Stomach (tissue), 9 donors: Measurements from ENCODE around the gene CYSTM1. TPM values are rescaled to one million over a fixed set of nuclear protein-coding genes. Genes with fewer than 3 reads are reported as not detected.

Experiments
- DNase-seq, 2 donors: peaks; one replicate each; pipeline versions ENCODE4 v3.0.0 to v3.0.0-alpha.2; 2013 to 2019
- H3K27ac ChIP-seq, 5 donors: fragments of 200-600 bp in 4 of 5; sonication (generic) in 4 of 5; one replicate each; pipeline ENCODE4 v1.5.1; 2013 to 2019; ENCODE audit warnings: mild to moderate bottlenecking in 1 of 5, moderate library complexity in 1 of 5
- H3K27me3 ChIP-seq, 3 donors: fragments of 200-600 bp; sonication (generic); one replicate each; pipeline ENCODE4 v1.5.1; 2017 to 2019; ENCODE audit warnings: mixed run types in 1 of 3
- H3K36me3 ChIP-seq, 4 donors: fragments of 200-600 bp; sonication (generic); 1 replicate in 3 of 4; 2 replicates in 1 of 4; pipeline ENCODE4 v1.5.1; 2016 to 2019
- H3K4me1 ChIP-seq, 4 donors: fragments of 200-600 bp; sonication (generic); one replicate each; pipeline ENCODE4 v1.5.1; 2016 to 2019
- H3K4me3 ChIP-seq, 4 donors: fragments of 200-600 bp; sonication (generic) in 3 of 4; one replicate each; pipeline ENCODE4 v1.5.1; 2016 to 2019; ENCODE audit warnings: mild to moderate bottlenecking in 1 of 4
- H3K9me3 ChIP-seq, 4 donors: fragments of 200-600 bp; sonication (generic); one replicate each; pipeline ENCODE4 v1.5.1; 2016 to 2019
- CTCF ChIP-seq, 7 experiments: fragments of 450-650 bp in 4 of 7; fragments of 200-600 bp in 3 of 7; sonication (generic) in 3 of 7; IDR thresholded peaks; one replicate each; pipeline ENCODE4 v1.5.1; 2016 to 2019; ENCODE audit warnings: antibody characterized with exemption in 7 of 7, control low read depth in 2 of 7, mild to moderate bottlenecking in 1 of 7
- EP300 ChIP-seq: sonication (generic); formaldehyde crosslinking; IDR thresholded peaks from one replicate; pipeline ENCODE4 v1.6.1; 2017; ENCODE audit warnings: antibody characterized with exemption
- POLR2A ChIP-seq, 4 donors: fragments of 450-650 bp; IDR thresholded peaks; one replicate each; pipeline ENCODE4 v1.6.1; 2016; ENCODE audit warnings: antibody characterized with exemption in 4 of 4, control low read depth in 2 of 4, mild to moderate bottlenecking in 1 of 4, moderate library complexity in 1 of 4
- POLR2AphosphoS5 ChIP-seq, 3 donors: sonication (generic); formaldehyde crosslinking; IDR thresholded peaks; one replicate each; pipeline ENCODE4 v1.6.1; 2016; ENCODE audit warnings: antibody characterized with exemption in 3 of 3
- WGBS, 5 donors: extraction: QIAGEN DNeasy Blood & Tissue Kit in 3 of 5; methylation state at CpG; one replicate each; pipeline versions ENCODE4 v1.1.5 to v1.1.7; 2013 to 2018; 5-methylcytosine and 5-hydroxymethylcytosine counted together
- intact Hi-C: fragments of 100-400 bp; cut with DNase I; formaldehyde crosslinking; loops from one replicate; pipeline ENCODE4 v1.15.1; 2023; ENCODE audit warnings: low total_unique reads
- polyA plus RNA-seq, 3 donors: library from polyadenylated mRNA; stranded (reverse); fragments of 200-250 nt; gene quantifications; one replicate each; pipeline ENCODE4 v1.2.3, GENCODE V29; 2013
- total RNA-seq, 5 donors: library from RNA; depleted of rRNA; stranded (reverse); fragments of >200 nt; gene quantifications; one replicate each; pipeline versions ENCODE4 v1.1.0 to v1.2.3, GENCODE V29; 2014 to 2016
- donor health status: healthy with polysubstance abuse.
- donor health status: Bipolar disorder and iron deficiency.
- donor health status: healthy.

The CYSTM1 gene
- total and polyA plus RNA-seq, 8 donors: 23.2 to 3,028 (median 321) TPM

- H3K36me3 ChIP-seq: peaks cover 6 to 38% (median 23%) of the 10 kb centered on the region in 4 donors
- intact Hi-C loops: loop anchor here (10.0 kb wide), 1 partner anchor 55 kb away; no protein-coding TSS in a partner anchor
- H3K27ac ChIP-seq: peak overlapping the region; percentile 65 to 82 (median 79)
- no peak overlapping the region for H3K4me3 ChIP-seq
- peaks cover 84 to 100% (median 93%) of the 10 kb centered on the region in 4 donors for H3K4me1 ChIP-seq
- no peak for DNase-seq
- no peaks in the 10 kb centered on the region for H3K27me3 ChIP-seq
- no peaks in the 10 kb centered on the region for H3K9me3 ChIP-seq
- 59 to 79% (median 62%) methylated on average over 3 to 5 of the region's 5 CpGs for WGBS, 5 donors
- TF ChIP-seq CTCF (IDR thresholded peaks at IDR 0.05) (no peak), EP300 (no peak), POLR2AphosphoS5 (IDR thresholded peaks at IDR 0.05) (no peak), POLR2A (IDR thresholded peaks at IDR 0.05) (no peak)
These were observed 64.5 kb downstream of the CYSTM1 start for GRCh38 chr5:140239461-140239860.

GRCh38 chr5:140239939-140240700 is 65.1 kb downstream of the CYSTM1 start:
- intact Hi-C loops: loop anchor here (5.0 to 10.0 kb wide), 2 partner anchors 55 to 117 kb away; no protein-coding TSS in a partner anchor
- H3K4me1 ChIP-seq: peaks cover 90 to 100% (median 98%) of the 10 kb centered on the region in 4 donors
- WGBS, 5 donors: 19 to 30% (median 28%) methylated on average over 11 of the region's 11 CpGs

GRCh38 chr5:140240987-140241706 is 66.2 kb downstream of the CYSTM1 start:
- H3K4me1 ChIP-seq: peaks cover 91 to 100% (median 99%) of the 10 kb centered on the region in 4 donors

More at GRCh38 chr5:140239939-140240700, 65.1 kb downstream of the CYSTM1 start:
- TF ChIP-seq CTCF (IDR thresholded peaks at IDR 0.05): peak in 5 of 7 experiments; percentile 42 to 70 (median 62)
- no peak for TF ChIP-seq POLR2A (IDR thresholded peaks at IDR 0.05)
- TF ChIP-seq EP300: no peak
- peak in 1 of 3 donors; percentile 14 for TF ChIP-seq POLR2AphosphoS5 (IDR thresholded peaks at IDR 0.05)
- DNase-seq: peak; percentile 69 to 86
- Histone ChIP-seq H3K27ac (peak overlapping the region; percentile 70 to 82 (median 79)), H3K36me3 (peaks cover 6 to 42% (median 26%) of the 10 kb centered on the region in 4 donors), H3K27me3 (no peaks in the 10 kb centered on the region), H3K4me3 (no peak overlapping the region), H3K9me3 (no peaks in the 10 kb centered on the region)

More at GRCh38 chr5:140240987-140241706, 66.2 kb downstream of the CYSTM1 start:
- Histone ChIP-seq H3K27ac (peak overlapping the region; percentile 70 to 82 (median 79)), H3K4me3 (peak overlapping the region in 1 of 4 donors; percentile 6), H3K9me3 (no peaks in the 10 kb centered on the region), H3K27me3 (no peaks in the 10 kb centered on the region), H3K36me3 (peaks cover 13 to 48% (median 32%) of the 10 kb centered on the region in 4 donors)
- WGBS, 5 donors: 24 to 31% (median 25%) methylated on average over 8 to 9 of the region's 9 CpGs
- no peak for TF ChIP-seq CTCF (IDR thresholded peaks at IDR 0.05)
- peak in 2 of 3 donors; percentile 53 to 75 for TF ChIP-seq POLR2AphosphoS5 (IDR thresholded peaks at IDR 0.05)
- peak; percentile 89 to 94 for DNase-seq
- intact Hi-C loops: loop anchor here (5.0 kb wide), 1 partner anchor 116 kb away; no protein-coding TSS in a partner anchor
